NB4 (cell line): ENCODE results near the gene PEMT.
"Not testable (repeated sequence)": the region's sequence is repeated elsewhere in the genome, so short reads cannot be mapped to it uniquely, and the experiment has no call there.

Experiments used
- DNase-seq: peaks from one replicate; pipeline ENCODE4 v3.0.0; 2010; ENCODE audit warnings: low read depth
- H3K4me3 ChIP-seq: one replicate; pipeline ENCODE4 v1.5.1; 2011; ENCODE audit warnings: mild to moderate bottlenecking, low read depth, low read length, moderate library complexity
- MAX ChIP-seq: IDR thresholded peaks from 2 replicates; pipeline ENCODE4 v1.6.1; 2011; ENCODE audit warnings: low read depth, low read length
- MYC ChIP-seq: IDR thresholded peaks from 2 replicates; pipeline ENCODE4 v1.6.1; 2011; ENCODE audit warnings: low read depth, low read length
- POLR2A ChIP-seq: IDR thresholded peaks from 2 replicates; pipeline ENCODE4 v1.6.1; 2011; ENCODE audit warnings: mild to moderate bottlenecking; ENCODE audit not compliant: insufficient read length; ENCODE audit errors: extremely low read depth
- TF ChIP-seq, protein P1 (sequence below): IDR thresholded peaks from one replicate; pipeline ENCODE4 v1.5.1; 2012; ENCODE audit warnings: low read depth, low read length

PEMT gene

DNA sequence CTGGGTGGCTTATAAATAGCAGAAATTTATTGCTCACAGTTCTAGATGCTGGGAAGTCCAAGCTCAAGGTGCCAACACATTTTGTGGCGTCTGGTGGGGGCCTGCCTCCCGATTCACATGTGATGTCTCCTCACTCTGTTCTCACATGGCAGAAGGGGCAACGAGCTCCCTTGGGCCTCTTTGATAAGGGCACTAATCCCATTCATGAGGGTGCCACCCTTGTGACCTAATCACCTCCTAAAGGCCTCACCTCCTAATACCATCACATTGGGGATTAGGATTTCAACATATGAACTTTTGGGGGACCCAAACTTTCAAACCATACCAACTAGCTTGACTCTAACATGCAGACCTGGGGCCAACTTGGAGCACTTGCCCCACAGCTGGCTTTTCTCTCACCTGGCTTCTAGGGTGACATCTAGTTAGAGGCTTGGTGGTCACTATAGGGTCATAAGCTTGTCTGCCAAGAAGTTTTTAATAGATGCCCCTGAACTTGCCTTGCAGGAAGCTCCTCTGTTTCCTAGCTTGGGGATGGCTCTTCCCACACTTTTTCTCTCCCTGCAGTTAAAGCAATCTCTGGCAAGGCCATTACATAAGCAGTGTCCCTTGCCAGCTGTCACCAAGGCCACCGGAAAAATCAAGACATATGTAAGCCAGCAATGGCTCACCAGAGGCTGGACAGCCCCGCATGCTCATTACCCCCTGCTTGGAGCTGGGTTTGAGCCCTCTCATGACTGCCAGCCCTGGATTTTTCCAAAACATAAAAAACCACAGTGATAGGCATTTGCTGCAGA lies 123.1 kb downstream of the PEMT start:
- DNase-seq: no peak
- H3K4me3 ChIP-seq: no peak overlapping the region
- TF ChIP-seq MAX: no peak
- TF ChIP-seq POLR2A: no peak
- no peak for TF ChIP-seq MYC
- TF ChIP-seq, protein P1, sequence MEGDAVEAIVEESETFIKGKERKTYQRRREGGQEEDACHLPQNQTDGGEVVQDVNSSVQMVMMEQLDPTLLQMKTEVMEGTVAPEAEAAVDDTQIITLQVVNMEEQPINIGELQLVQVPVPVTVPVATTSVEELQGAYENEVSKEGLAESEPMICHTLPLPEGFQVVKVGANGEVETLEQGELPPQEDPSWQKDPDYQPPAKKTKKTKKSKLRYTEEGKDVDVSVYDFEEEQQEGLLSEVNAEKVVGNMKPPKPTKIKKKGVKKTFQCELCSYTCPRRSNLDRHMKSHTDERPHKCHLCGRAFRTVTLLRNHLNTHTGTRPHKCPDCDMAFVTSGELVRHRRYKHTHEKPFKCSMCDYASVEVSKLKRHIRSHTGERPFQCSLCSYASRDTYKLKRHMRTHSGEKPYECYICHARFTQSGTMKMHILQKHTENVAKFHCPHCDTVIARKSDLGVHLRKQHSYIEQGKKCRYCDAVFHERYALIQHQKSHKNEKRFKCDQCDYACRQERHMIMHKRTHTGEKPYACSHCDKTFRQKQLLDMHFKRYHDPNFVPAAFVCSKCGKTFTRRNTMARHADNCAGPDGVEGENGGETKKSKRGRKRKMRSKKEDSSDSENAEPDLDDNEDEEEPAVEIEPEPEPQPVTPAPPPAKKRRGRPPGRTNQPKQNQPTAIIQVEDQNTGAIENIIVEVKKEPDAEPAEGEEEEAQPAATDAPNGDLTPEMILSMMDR: no peak

- peak; percentile 23 for DNase-seq
Observed at GRCh38 chr17:17467720-17468119, 123.8 kb downstream of the PEMT start.

GRCh38 chr17:17467016-17467415 lies 124.5 kb downstream of the PEMT start:
- H3K4me3 ChIP-seq: no peak overlapping the region
- no peak for DNase-seq
- no peak for TF ChIP-seq MYC
- TF ChIP-seq POLR2A: no peak
- TF ChIP-seq, protein P1: no peak
- no peak for TF ChIP-seq MAX

More at GRCh38 chr17:17467720-17468119, 123.8 kb downstream of the PEMT start:
- H3K4me3 ChIP-seq: no peak overlapping the region
- no peak for TF ChIP-seq MYC
- TF ChIP-seq MAX: no peak
- TF ChIP-seq, protein P1: no peak
- TF ChIP-seq POLR2A: no peak

GRCh38 chr17:17466511-17466910 lies 125.0 kb downstream of the PEMT start:
- H3K4me3 ChIP-seq: no peak overlapping the region
- no peak for DNase-seq
- TF ChIP-seq, protein P1: no peak
- no peak for TF ChIP-seq POLR2A

DNA sequence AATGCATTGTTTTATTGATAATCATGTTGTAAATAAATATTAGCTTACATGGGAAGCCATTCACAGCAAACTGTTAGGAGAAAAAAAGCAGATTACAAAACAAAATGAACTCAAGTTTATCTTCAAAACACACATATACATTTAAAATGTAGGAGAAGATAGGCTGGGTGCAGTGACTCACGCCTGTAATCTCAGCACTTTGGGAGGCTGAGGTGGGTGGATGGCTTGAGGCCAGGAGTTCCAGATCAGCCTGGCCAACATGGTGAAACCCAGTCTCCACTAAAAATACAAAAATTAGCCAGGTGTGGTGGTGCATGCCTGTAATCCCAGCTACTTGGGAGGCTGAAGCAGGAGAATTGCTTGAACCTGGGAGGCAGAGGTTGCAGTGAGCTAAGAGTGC lies 125.6 kb downstream of the PEMT start:
- not testable (repeated sequence) for H3K4me3 ChIP-seq, DNase-seq

DNA sequence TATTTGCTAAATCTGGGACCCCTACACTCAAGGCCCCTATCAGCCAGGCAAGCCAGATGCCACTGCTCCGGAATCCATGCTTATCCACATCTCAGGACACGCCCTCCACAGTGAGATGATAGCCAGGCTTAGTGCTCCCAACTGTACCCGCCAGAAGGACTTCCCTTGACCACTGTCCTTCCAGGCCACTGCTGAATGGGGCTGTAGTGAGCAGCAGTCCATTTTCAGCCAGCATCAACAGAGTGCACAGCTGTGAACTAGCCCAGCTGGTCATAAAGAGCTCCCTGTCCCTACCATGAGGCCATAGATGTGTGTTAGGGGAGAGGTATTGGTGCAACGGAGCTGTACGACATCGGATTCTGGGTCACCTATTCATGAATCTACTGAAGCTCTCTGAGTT lies 127.7 kb downstream of the PEMT start:
- H3K4me3 ChIP-seq: no peak overlapping the region
- TF ChIP-seq MYC: no peak
- TF ChIP-seq MAX: no peak
- TF ChIP-seq POLR2A: no peak
- TF ChIP-seq, protein P1: no peak
- DNase-seq: no peak
